Right forelimb (tissue), 1 donor: Measurements from ENCODE around the gene LRTM2.

Experiments
- DNase-seq: peaks from one replicate; pipeline ENCODE4 v3.0.0-alpha.2; 2018

The LRTM2 gene

DNA sequence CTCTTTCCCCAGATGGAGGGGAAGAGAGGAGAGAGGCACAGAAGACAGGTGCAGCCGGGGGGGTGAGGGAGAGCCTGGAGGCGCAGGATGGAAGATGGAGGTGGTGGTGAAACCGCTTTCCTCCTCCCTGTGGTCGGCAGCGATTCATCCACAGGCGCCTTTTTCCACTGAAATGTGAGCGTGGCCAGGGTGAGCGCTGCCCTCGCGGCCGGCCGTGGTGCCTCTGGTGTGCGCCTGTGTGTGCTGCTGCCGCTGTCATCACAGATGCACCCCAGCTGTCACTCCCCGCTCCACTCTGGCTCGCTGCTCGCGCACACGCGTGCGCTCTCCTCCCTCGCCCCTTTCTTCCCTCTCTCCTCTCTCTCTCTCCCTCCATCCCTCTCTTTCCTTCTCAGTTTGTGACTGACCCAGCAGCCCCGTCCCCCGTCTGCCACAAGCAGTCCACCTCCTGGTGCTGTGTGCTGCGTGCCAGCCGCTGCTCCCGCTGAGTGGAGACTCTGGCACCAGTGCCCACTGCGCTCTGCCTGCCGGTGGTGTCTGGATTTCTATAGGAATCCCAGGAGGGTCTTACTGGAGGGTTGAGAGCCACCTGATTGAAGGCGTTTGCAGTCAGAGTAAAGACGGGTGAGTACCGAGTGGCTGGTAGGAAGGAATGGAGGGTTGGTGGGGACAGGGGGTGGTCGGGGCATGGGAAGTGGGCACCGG lies at the start of gene LRTM2:
Gene LRTM2 (plus strand): TSS at position 375 of the 705 bp plus-strand sequence. CDS start 7,584 bp downstream, outside the sequence.
- DNase-seq: no peak

DNA sequence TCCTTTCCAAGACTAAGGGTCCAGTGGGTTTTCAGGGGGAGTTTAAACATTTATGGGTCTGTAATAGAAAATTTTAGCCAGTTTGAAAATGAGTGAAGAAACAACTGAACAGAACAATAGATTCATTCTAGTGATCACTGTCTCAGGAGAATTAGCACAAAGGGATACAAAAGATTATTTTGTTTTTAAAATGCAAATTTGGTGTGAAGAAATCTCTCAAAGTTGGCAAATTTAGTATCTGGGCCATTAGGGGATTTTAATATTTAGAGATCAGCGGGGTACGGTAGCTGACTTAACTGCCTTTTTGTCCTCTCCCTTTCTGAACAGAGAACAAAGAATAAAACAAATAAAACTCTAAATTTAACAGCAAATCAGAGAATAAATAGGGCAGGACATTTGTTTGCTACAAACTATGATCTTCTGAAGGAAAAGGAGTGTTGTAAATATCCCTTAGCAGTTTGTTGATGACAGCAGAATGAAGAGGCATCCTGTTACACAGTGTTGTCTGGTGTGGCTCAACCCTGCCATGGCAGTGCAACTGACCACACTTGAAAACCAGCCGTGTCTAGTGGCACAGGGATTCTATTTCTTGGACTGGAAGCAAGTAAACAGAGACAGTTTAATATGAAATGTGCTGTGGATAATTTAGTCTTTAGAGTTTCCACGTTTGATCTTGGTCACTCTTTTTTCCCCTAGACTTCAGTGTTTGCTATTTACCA lies 46.3 kb upstream of the LRTM2 start:
- DNase-seq: no peak

DNA sequence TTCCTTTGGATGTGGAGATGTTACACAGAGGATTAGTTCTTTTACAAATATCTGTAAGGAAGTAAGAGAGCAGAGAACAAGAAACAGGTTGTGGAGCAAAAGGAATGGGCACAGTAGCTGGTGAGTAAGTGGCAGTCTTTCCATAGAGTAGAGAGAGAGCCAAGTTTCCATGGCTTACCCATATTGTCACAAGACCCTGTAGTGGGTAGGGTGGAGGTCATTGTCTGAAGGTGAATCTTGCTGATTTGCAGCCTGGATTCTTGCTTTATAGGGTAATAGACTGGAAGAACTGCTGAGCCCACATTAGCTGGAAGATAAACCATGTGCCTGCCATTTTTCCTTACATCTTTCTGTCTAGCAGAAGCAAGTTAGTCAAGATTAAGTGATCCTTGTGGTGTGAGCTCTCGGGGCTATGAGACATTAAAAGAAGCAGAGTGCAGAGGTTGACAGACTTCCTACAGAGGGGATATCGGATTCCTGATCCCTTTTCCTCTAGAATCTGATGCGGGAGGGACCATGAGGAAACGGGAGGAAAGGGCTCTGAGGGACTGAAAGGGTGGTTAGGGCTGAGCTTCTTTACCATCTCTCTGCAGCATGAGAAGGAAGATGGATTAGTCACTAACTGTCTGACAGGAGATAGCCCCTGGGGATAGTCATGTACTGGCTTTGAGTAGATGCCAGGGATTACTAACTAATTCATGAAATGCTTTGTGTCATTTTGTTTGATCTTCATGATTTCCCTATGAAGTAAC lies 44.0 kb upstream of the LRTM2 start:
- DNase-seq: no peak

DNA sequence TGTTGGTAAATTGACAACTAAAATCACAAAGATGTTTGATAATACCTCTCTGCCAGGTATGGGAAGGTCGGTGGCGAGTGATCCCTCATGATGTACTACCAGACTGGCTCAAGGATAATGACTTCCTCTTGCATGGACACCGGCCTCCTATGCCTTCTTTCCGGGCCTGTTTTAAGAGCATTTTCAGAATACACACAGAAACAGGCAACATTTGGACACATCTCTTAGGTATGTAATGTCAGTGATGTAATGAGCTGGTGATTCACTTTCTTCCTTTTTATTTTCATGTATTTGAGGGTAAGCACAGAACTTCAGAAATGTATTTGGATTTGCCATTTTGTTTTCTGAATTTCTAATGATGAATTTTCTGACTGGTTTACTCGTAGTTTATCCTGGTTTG lies 42.6 kb upstream of the LRTM2 start:
- no peak for DNase-seq

DNA sequence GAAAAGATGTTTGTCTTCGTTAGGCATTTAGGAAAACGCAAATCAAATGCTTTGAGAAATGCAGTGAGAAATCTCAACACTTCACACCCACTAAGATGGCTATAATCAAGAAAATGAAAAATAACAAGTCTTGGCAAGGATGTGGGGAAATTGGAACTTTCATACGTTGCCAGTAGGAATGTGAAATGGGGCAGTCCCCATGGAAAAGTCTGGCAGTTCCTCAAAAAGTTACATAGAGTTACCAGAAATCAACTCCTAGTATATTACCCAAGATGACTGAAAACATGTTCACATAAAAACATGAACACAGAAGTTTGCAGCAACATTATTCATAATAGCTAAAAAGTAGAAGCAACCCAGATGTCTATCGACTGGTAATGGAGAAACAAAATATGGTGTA lies 41.5 kb upstream of the LRTM2 start:
- no peak for DNase-seq

DNA sequence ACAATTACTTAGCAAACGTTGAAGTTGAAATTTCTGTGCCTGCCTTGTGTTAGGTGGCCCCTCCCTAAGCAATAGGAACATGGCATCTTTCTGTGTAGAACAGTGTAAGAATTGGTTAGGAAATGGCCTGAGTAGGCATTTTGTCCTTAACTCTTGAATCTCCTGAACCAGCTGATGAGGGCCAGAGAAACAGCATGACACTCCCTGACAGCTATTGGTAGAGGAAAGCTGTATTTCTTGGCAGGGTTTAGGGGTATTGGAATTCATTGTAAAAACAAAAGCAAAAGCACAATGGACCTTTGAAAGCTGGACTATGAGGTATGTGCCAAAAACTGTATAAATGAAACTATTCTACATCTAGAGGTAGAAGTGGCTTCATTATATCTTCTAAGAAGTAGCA lies 40.6 kb upstream of the LRTM2 start:
- DNase-seq: no peak

DNA sequence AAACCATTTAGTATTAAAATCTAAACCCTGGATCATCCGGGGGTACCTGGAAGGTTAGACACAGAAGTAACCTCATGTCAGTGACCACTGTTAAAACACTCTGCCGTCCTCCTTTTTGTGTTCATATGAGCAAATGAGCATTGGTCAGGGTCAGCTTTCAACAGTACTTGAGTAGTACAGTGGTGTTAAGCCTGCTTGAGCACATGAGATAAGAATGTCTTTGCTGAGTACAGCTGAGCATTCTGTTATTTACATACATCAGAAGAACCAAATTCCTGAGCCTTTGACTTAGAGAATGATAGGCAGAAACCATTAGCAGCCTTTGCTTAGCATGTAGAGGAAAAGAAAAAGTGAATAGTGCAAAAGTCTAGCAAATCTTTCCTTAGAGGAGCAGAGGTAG lies 38.6 kb upstream of the LRTM2 start:
- DNase-seq: no peak

DNA sequence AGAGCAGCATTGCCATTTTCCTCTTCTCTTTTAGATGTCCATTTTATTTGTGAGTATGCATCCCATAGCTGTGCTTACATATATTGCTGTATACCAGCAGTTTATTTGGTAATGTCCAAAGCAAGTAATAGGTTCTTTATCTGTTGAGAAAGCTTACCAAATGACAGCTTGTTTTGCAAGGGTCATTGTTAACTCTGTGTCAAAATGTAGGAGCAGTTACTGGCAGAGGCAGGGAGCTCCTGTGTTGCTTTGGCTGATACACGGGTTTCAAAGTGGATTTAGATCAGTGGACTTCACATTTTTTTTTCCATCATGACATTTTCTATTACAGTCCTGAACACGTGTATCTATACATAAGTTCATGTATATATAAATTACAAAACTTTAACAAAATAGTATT lies 38.1 kb upstream of the LRTM2 start:
- DNase-seq: no peak

DNA sequence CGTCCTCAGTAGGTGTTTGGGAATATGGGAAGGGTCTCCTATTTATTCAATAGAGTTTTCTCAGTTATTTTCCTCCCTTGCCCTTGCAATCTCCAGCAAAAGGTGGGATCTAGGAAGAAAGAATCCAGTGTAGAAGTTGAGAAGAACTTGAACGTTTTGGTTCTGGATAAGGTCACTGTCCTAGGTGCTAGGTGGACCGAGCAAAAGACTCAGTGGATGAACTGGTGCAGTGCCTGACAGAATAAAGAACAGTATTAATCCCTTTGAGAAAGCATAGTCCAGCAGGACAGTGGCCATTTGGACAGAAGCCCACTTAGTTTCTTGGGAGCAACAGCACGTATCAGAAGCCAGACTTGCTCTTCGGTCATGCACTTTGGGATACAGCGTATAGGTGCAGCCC lies 32.7 kb upstream of the LRTM2 start:
- no peak for DNase-seq

DNA sequence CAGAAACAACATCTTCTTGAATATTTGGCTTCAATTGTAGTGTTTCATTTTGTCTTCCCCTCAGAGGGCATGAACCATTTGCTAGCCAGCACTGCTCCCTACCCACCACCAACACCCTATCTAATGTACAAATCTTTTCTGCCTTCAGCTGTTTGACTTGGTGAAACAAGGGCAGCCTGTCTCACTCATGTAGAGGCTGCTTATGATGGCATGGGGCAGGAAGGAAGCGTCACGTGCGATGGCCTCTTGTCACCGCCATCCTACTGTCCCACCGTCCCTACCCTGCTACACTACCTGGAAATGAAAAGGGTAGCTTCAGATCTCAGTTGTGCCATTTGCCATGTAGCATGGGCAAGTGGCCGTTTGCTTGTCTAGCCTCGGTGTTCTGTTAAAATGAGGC lies 29.9 kb upstream of the LRTM2 start:
- no peak for DNase-seq

DNA sequence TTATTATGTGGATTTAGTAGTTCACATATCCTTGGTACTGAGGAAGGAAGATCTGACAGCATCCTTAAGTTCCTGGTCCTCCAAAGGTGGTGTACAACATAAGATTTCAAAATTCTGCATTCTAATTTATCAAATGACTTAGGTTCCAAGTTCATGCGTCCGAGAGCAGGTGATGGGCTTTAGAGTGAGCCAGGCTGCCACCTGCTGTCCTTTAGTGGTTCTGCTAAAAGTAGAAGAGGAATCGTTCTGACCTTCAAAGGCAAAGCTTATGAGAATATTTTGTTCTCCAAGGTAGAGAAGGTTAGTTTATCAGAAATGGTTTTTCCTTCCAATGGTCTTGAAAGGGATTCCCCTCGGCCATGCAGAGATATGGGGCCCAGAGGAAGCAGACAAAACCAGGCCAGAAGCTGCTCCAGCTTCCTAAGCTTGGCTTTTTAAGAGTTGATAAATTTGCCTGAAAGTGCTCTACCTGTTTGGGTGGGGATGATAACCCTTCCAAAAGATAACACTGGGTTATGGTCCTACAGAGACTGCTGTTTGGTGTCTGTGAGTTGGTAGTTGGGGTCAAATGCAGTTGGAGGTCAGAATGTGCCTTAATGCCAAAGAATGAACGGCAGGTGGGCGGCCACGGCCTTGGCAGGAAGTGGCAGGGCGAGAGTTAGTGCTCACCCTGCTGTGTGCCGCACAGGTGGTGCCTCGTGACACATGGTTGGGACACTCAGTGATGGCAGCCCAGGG lies 29.1 kb upstream of the LRTM2 start:
- DNase-seq: peak; percentile 75

DNA sequence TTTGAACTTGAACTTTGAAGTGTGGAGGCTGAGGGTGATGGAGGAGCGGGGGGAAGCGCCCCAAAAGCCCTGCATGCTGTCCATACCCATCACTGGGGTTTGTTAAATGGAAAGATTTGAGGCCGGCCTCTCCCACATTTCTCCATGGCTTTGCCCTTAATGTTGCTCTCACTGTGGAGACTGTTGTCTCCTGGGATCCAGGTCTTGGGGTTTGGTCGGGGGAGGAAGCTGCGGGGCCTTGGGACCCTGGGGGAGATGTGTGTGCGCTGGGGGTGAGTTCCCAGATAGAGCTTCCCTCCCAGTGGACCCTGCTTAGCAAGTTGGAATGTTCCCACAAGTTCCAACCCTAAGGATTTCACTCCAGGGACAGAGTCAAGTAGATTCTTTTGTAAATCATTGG lies 28.0 kb upstream of the LRTM2 start:
- no peak for DNase-seq

DNA sequence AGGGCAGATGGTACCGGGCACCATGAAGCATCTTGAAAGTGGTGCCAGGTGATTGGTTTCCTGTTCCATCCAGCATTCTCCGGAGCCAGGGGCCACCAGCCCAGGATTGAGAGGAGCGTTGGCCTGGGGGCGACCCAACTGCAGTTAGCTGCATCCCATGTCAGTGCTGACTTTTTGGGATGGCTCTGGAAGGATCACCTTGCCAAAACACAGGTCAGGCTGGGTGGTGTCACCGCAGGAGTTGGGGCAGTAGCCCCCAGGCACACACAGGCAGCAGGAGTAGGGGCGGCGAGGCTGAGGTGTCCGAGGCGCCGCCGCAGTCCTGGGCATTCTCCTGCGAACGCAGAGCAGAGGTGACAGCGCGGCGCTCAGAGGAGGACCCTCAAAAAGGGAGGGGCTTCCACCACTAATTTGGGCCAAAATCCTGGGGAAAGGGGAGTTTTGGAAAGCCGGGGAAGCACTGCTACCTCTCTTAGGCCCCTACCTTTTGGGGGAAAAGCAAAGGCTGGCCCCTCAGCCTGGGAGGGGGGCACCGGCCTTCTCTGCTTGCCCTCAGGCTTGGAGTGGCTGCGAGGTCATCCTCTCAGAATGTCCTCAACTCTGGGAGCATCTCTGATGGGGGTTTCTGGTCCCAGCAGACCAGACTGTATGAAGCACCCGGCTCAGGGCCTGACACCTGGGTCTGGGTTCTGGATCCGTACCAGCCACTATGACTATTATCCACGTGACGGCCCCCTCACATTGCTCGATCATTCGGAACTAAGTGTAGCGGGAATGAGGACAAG lies 26.7 kb upstream of the LRTM2 start:
- DNase-seq: no peak

DNA sequence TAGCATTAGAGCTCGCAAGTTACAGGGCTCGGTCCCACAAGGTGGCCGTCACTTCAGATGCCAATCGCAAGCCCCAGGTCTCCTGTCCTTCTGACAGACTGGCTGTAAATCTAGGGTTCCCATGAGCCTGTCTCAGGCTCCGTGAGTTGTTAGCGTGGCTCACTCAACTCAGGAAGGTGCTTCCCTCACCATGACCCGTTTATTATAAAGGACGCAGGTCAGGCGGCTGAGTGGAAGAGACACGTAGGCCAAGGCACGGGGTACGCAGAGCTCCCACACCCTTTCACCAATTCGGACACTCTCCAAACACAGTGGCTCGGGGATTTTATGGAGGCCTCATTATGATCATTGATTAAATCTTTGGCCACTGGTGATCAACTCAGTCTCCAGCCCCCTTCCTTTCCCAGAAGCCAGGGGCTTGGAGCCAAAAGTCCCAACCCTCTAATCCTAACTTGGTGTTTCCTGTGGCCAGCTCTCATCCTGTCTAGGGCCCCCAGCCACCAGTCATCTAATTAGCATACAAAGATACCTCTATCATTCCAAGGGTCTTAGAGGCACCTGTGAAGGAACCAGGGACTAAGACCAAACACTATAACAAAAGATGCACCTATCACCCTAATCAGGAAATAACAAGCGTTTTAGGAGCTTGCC lies 25.8 kb upstream of the LRTM2 start:
- DNase-seq: peak; percentile 42

DNA sequence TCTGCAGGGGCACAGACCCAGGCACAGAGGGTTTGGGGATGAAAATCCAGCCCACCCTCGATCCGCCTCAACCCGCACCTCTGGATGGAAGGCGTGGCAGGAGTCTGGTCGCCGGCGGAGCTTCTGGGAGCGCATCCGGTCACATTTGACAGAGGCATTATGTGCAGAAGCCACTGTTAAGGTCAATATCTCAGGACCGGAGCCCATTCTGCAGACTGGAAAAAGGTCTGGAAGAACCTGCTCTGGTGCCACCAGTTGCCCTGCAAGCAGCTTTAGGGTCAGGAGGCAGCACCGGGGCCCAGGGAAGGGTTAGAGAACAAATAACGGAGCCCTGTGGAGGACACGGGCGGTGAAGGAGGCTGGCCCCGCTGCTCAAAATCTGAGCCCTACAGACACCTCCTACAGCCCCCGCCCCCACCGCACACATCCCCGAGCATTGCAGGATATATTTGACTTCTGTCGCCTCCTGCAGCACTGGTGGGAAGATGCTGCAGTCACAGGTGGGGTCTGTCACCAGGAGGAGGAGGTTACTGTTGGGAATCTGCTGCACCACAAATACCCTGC lies 25.1 kb upstream of the LRTM2 start:
- DNase-seq: peak; percentile 35

DNA sequence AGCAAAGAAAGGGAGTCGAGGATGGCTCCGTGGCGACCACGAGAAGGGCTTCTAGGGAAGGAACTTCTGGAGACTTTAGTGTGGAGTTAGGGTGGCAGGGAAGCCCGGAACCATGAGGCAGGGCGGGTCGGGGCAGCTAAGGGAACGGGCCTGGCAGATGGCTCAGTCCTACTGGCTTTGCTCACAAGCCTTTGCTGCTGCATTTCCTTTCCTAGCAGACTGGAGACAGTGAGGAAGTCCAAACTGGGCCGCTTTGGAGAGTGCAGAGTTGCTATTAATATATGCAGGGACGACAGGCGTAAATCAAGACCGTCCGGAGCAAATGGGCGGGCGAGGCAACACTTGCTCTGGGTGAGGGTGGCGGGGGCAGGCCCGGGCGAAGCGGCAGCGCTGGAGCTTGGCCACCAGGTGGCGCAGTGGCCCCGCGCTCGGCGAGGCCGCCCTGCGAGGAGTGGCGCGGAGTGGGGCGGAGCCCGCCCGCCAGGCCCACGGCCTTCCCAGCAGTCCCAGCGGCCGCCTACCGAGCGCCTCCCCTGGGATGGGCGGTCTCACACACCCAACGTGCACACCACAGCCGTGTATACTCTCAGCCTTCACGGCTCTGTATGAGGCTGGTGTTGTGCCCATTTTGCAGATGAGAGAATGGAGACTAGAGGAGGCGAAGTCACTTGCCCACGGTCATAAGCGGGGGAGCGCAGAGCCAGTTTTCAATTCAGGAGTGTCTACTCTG lies 24.4 kb upstream of the LRTM2 start:
- peak; percentile 93 for DNase-seq

DNA sequence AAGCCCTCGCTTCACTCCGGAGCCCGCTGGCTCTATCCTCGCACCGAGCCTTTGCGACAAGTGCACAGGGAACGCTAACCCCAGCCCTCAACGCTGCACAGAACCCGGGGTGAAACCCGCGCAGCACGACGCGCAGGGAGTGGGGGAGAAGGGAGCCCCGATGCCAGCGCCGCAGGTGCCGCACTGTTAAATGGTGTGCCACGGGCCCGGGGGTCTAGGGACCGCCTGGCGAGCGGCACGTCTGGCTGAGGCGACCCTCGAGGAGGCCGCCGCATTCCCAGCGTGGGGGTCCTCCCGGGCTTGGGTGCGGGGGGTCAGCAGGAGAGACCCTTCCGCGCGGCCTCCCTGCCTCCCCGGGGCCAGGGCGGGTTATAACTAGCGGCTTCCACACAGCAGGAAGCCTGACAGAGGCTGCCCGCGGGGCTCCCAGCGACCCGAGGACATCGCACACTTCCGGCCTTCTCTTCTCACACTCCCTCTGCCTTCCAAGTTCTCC lies 23.8 kb upstream of the LRTM2 start:
- DNase-seq: peak; percentile 61

DNA sequence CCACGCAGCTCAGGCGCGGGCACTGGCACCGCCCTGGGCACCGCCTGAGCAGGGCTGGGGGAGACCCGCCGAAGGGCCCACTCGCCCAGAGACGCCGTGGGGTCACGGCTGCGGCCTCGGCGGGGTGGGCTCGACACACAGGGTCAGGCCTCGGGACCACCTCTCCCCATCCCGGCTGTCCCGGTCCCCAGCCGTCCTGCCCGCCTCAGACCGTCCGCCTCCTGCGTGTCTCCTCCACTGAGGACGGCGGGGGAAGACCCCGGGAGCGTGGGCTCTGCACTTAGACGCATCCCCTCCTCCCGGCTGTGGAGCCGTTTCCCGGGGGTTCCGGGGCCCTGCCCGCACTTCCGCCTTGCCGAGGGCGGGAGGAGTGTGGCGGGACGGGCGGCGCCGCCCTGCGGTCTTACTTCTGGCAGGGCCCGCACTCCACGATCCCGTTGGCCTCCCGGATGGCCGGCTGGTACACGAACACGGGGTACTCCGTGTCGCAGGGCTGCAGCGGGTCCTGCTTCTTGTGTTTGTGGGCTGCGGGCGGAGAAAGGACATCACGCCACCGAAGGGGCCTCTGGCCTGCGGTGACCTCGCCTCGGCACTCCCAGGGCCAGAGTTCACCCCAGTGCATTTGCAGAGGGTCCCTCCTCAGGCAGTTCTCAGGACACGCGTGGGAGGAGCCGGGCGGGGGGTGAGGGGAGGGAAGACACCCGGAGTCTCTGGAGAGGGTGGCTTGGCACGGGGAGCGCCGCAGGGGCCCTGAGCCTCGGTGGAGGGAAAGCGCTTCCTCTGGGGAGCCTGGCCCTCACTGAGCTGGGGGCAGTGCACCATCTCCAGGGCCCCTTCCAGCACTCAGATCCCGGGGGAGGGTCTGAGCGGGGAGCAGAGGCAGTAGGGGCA lies 23.1 kb upstream of the LRTM2 start:
- peak; percentile 70 for DNase-seq

DNA sequence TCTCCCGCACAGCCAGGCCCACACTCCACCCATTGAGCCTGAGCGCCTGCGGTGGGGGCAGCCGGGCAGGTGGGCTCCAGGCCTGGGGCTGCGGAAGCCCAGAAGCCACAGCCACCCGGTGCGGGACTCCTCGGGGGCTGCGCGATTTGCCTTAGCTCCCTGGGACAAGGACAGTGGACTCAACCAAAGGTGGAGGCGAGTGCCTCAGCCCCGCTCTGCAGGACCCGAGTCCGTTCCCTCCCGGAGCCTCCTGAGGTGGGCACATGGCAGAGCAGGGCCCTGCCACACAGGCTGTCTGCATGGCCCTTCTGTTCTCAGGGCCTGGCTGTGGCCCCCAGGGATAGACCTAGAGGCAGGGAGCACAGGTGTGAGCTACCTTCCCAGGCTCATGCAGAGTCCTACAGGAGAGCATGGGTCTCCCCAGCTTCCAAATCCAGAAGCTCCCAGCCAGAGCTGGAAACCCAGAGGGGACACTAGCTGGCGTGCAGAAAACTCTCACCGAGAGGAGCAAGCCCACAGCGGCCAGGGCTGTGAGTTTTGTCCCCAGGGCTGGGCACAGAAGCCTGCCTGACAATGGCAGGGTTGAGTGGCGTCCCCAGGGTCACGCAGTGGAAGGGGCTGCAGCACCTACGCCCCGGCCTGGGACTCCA lies 22.2 kb upstream of the LRTM2 start:
- DNase-seq: peak; percentile 40
